Measurements from ENCODE around the gene SPOCK1.

SPOCK1 gene

DNA sequence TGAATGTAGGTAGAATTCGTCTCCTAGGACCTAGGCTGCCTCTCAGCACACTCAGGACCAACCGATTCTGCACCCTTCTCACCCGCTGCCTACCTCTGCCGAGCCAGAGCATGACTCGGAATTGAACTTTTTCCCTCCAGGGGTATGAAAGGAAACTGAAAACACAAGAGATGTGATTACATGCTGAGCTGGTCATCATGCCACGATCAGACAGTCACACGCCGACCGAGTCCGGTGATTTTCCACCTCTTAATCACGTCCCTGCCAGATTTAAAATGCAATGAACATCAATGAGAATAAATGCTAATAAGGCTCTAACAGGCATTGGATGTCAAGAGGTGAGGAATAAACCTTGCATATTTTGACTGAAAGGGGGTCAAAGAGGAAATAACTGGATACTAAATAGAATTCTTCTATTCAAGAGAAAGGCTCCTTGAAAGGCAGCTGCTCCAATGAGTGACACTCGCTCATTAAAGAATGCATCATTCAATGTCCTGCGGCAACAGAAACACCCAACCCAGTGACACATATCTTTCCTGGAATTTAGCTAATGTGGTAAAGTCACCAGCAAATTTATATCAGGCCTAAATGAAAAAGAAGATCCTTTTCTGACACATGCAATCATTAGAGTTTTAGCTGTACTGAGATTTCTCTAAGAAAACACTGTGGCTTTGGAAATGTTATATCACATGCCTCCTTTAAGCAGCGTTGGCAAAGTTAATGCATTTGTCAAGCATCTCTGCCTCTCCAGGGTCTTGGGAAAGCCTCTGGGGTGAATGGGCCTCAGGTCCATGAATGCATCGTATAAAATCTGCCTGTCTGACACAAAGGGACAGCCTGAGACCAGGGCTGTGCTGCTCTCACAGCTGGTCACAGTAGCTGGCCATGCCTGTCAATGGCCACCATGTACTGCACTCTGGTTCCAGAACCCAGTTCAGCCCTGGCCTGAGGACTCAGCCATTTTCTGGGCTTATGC is 128.7 kb downstream of the SPOCK1 start:
- in situ Hi-C loops (cut with HindIII; ENCODE audit: low sequenced_read_pairs): no loop called here

- in situ Hi-C loops (cut with HindIII; ENCODE audit: low sequenced_read_pairs): no loop called here
Observed at GRCh38 chr5:137368651-137369050, 130.5 kb downstream of the SPOCK1 start.

DNA sequence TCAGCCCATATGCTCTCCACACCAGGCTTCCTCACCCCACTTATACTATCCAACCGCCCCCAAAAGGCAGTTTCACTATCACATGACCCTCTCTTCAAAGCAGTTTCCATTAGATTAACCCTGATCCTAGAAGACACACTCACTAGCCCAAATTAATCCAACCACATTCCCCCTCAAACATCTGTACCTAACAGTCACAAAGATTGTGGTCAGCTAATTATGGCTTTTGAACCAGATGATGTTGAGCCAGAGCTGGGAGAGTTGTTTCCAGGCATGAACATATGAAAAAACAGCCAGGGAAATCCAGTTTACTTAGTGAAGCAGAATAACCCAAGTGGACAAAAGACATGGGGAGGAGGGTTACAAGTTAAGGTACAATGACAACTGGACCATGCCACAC is 131.2 kb downstream of the SPOCK1 start:
- in situ Hi-C loops (cut with HindIII; ENCODE audit: low sequenced_read_pairs): no loop called here

GRCh38 chr5:137366526-137366925 is 132.6 kb downstream of the SPOCK1 start:
- in situ Hi-C loops (cut with HindIII; ENCODE audit: low sequenced_read_pairs): no loop called here

DNA sequence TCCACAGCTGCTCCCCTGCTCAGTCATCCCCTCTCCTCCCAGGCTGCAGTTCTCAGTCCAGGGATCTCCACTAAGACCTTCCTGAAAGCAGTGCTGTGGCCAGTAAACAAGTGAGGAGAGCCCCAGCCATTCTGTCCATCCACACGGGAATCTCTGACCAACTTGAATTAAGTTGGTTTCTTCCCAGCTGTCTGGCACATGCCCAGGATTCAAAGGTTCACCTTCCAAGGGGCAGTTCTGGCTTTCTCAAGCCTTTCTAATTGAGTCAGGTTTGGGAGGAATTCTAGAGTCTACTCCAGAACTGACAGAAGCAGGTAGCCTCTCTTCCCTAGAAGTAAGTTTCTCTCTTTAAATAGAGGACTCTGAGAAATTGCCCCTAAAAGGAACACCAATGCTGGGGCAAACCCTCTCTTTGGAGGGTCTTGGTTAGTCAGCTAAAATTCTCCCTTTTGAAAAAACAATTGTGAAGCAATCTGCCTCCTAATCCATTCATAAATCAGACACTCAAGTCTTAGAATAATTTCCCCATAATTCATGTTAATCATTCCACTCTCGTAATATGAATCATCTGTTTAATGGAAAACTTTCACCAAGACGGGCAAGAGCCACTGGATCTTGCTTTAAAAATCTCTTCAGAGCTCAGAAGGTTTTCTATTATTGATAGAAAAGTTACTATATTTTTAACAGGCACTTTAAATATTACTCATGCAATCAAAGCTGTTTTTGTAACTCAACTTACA is 133.8 kb downstream of the SPOCK1 start:
- in situ Hi-C loops (cut with HindIII; ENCODE audit: low sequenced_read_pairs): no loop called here

- in situ Hi-C loops (cut with HindIII; ENCODE audit: low sequenced_read_pairs): no loop called here
Observed at GRCh38 chr5:137361280-137361679, 137.8 kb downstream of the SPOCK1 start.

- in situ Hi-C loops (cut with HindIII; ENCODE audit: low sequenced_read_pairs): no loop called here
Observed at GRCh38 chr5:137360607-137361006, 138.5 kb downstream of the SPOCK1 start.

DNA sequence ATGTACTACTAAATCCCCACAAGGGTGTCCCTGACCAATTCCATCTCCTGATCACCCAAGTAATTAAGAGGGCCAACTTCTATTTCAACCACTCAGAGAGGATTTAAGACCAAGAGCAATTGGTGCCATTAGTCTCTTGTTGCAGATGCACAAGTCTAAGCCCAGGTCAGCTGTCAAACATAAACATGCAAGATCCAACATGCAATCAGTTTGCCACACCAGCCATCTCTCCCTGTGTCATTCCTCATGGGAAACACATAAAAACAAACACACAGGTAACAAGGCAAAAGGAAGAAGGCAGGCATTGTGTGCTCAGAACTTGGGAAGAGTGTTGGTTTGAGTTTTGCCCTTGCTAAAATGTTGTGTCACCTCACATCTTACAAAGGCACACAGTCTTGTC is 139.2 kb downstream of the SPOCK1 start:
- in situ Hi-C loops (cut with HindIII; ENCODE audit: low sequenced_read_pairs): no loop called here

DNA sequence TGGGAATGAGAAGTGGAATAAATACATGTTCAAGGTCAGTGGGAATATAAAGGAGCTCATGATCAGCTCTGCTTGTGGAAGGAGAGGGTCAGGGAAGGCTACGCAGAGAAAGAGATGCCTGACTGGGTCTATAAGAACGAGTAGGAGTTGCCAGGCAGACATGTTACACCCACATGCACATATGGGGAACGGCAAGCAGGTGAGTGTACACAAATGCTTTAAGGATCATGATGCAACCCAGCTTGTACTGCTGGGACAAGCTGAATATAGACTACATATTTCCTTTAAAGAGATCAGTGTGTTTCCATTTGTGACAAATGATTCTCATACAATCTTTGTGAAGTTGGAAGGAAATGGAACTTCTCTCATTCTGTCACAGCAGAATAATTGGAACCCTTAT is 141.7 kb downstream of the SPOCK1 start:
- in situ Hi-C loops (cut with HindIII; ENCODE audit: low sequenced_read_pairs): no loop called here

DNA sequence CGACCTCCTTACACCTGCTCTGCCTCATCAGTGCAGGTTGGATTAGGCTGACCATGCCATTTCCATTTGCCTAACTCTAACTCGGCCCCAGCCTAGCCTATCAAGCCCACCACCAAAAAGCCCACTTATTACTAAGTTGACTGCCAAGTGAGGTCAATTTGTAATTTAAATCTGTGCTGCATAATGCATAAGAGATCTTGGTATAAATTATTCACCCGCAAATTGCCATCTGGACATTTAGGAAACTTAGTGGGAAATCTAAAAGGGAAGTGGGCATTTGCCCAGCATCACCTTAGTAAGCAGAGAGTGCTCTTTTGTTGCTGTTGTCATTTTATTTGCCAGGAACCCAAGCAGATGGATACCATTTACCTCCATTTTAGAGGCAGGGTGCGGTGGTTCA is 143.0 kb downstream of the SPOCK1 start:
- in situ Hi-C loops (cut with HindIII; ENCODE audit: low sequenced_read_pairs): no loop called here

- in situ Hi-C loops (cut with HindIII; ENCODE audit: low sequenced_read_pairs): no loop called here
Observed at GRCh38 chr5:137355708-137356107, 143.4 kb downstream of the SPOCK1 start.

DNA sequence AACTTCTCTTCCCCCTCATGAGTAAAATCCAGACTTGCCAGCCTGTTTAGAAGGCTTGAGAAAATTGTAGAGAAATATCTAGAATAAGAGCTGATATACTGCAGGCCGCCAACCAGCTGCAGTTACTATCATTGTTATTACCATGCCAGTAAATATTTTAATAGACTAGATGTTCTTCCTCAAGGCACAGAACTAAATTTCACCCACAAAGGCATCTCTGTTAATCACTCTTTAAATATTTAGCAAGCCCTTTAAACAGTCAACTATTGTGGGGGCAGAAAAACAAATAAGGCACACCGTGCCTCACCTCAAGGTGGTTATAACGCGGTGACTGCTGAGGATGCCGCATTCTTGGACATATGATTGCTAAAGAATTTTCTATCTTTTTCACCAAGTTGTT is 147.0 kb downstream of the SPOCK1 start:
- in situ Hi-C loops (cut with HindIII; ENCODE audit: low sequenced_read_pairs): no loop called here

DNA sequence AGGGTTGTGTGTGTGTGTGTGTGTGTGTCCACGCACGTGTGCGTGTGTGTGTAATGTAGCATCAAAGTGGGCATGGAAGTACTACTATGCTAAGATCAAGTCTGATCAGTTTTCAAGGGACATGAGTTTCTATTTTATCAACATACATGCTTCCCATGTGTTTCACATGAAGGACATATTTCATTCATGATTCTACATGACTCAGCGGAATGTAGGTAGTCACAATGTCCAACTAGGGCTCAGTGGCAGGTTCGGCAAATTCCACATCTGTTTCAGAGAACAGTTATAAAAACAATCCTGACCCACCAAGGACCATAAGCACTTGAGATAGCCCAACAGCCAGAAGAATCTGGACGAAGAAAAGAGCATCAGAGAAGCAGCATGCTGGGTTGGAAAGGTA is 148.3 kb downstream of the SPOCK1 start:
- in situ Hi-C loops (cut with HindIII; ENCODE audit: low sequenced_read_pairs): no loop called here

DNA sequence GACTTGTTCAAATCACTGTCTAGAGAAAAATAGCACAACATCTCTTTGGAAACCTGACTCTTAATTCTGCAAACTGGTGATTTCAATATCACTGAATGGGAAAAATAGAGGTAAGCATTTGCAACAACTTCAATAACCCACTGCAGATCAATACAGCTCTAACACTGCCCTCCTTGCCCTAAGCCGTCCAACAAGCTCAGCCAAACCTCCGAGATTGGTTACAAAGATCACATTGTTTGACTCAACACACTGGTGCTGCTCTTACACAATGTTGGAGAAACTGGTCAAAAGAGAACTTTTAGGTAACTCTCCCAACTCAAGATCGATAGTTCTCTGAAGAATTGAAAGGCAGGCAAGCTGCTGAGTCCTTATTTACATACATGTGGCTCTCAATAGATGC is 150.4 kb downstream of the SPOCK1 start:
- in situ Hi-C loops (cut with HindIII; ENCODE audit: low sequenced_read_pairs): no loop called here

GRCh38 chr5:137347865-137348264 is 151.3 kb downstream of the SPOCK1 start:
- in situ Hi-C loops (cut with HindIII; ENCODE audit: low sequenced_read_pairs): no loop called here

GRCh38 chr5:137346281-137346680 is 152.8 kb downstream of the SPOCK1 start:
- in situ Hi-C loops (cut with HindIII; ENCODE audit: low sequenced_read_pairs): no loop called here

- in situ Hi-C loops (cut with HindIII; ENCODE audit: low sequenced_read_pairs): no loop called here
Observed at GRCh38 chr5:137345396-137345795, 153.7 kb downstream of the SPOCK1 start.

DNA sequence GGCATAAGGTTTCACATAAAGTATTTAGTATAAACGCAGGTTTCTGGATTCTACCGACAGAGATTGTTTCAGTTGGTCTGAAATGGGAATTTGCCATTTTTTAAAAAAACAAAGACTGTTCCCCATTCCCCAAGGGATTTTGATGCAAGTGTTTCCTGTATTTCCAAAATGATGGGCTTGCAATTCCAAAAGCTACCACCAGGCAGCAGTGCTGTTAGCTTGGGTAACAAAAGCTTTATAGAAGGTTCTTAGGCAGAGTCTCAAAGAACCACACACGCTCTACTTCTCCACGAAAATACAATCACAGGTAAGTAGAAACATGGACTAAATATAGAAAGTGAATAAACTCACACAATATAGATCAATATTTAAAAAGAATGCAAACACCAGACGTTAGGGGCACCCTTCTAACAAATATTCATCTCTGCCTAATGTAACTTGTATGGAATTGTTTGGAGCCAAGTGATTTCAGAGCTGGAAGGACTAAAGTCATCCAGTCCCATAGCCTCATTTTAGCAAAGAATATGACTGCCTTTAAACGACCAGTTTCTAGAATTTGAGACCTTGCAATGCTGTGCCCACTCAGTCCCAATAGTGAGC is 154.3 kb downstream of the SPOCK1 start:
- in situ Hi-C loops (cut with HindIII; ENCODE audit: low sequenced_read_pairs): no loop called here

- in situ Hi-C loops (cut with HindIII; ENCODE audit: low sequenced_read_pairs): no loop called here
Observed at GRCh38 chr5:137344021-137344420, 155.1 kb downstream of the SPOCK1 start.

- in situ Hi-C loops (cut with HindIII; ENCODE audit: low sequenced_read_pairs): no loop called here
Observed at GRCh38 chr5:137342764-137343163, 156.4 kb downstream of the SPOCK1 start.

DNA sequence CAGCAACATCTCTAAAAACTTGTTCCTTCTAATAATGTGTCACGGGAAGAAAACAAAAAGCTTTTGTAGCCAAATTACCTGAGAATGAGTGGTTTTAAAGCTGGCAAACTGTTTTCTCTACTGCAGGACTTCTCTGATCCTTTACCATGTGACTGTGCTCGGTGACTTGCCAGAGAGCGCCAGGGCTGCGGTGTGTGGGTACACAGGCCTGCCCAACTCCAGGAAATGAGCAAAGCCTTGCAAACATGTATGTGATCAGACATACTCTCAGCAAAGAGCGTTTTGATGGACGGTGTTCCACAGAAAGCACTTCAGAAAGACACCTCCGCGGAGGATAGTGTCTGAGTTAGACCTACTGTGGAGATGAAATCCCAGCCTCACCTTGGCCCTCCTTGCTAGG is 157.3 kb downstream of the SPOCK1 start:
- in situ Hi-C loops (cut with HindIII; ENCODE audit: low sequenced_read_pairs): no loop called here

GRCh38 chr5:137340881-137341280 is 158.2 kb downstream of the SPOCK1 start:
- in situ Hi-C loops (cut with HindIII; ENCODE audit: low sequenced_read_pairs): no loop called here
